DND-41 (cell line): ENCODE measurements around the gene IFNA16.

Experiments
- EZH2 ChIP-seq: IDR thresholded peaks from 3 replicates; pipeline ENCODE4 v1.6.1; 2012; ENCODE audit warnings: borderline replicate concordance, low read depth, mild to moderate bottlenecking, moderate library complexity, low read length, inconsistent platforms; ENCODE audit not compliant: severe bottlenecking
- TF ChIP-seq, protein P1 (sequence below): IDR thresholded peaks from 2 replicates; pipeline ENCODE4 v1.5.1; 2012; ENCODE audit warnings: borderline replicate concordance, low read length, moderate library complexity, mild to moderate bottlenecking; ENCODE audit not compliant: poor library complexity, severe bottlenecking; ENCODE audit errors: extremely low read depth

DNA sequence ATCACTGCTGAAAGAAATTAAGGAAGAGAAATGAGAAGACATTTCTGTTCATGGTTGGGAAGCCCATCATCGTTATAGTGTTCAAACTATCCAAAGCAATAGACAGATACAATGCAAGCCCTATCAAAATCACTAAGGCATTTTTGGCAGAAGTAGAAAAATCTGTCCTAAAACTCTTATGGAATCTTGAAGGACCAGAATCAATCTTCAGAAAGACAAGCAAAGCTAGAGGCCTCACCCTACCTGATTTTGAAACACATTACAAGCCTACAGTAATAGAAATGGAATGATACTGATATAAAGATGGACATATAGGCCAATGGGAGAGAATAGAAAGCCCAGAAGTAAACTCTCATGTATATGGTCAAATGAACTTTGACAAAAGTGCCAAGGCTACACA is 45.8 kb downstream of the IFNA16 start:
- TF ChIP-seq, protein P1, sequence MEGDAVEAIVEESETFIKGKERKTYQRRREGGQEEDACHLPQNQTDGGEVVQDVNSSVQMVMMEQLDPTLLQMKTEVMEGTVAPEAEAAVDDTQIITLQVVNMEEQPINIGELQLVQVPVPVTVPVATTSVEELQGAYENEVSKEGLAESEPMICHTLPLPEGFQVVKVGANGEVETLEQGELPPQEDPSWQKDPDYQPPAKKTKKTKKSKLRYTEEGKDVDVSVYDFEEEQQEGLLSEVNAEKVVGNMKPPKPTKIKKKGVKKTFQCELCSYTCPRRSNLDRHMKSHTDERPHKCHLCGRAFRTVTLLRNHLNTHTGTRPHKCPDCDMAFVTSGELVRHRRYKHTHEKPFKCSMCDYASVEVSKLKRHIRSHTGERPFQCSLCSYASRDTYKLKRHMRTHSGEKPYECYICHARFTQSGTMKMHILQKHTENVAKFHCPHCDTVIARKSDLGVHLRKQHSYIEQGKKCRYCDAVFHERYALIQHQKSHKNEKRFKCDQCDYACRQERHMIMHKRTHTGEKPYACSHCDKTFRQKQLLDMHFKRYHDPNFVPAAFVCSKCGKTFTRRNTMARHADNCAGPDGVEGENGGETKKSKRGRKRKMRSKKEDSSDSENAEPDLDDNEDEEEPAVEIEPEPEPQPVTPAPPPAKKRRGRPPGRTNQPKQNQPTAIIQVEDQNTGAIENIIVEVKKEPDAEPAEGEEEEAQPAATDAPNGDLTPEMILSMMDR: no peak
- TF ChIP-seq EZH2: no peak
